ENCODE results near the gene SEC24A.

DNA sequence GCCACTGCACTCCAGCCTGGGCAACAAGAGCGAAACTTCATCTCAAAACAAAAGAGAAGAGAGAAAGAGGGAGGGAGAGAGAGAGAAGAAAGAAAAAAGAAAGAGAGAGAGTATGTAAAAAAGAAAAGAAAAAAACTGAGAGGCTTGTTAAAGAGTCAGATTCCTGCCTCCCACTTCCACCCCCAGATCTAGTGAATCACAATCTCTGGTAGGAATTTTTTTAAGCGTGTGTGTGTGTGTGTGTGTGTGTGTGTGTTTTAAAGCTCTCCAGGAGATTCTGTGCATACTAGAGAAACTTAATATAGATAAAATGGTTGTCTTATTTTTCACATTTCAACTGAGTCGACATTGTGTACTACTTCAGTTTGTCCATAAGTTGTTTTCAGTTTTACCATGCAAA lies 48.0 kb upstream of the SEC24A start:
- TF ChIP-seq, protein P1, sequence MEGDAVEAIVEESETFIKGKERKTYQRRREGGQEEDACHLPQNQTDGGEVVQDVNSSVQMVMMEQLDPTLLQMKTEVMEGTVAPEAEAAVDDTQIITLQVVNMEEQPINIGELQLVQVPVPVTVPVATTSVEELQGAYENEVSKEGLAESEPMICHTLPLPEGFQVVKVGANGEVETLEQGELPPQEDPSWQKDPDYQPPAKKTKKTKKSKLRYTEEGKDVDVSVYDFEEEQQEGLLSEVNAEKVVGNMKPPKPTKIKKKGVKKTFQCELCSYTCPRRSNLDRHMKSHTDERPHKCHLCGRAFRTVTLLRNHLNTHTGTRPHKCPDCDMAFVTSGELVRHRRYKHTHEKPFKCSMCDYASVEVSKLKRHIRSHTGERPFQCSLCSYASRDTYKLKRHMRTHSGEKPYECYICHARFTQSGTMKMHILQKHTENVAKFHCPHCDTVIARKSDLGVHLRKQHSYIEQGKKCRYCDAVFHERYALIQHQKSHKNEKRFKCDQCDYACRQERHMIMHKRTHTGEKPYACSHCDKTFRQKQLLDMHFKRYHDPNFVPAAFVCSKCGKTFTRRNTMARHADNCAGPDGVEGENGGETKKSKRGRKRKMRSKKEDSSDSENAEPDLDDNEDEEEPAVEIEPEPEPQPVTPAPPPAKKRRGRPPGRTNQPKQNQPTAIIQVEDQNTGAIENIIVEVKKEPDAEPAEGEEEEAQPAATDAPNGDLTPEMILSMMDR (IDR thresholded peaks at IDR 0.05; ENCODE audit: low read depth, low read length) = no peak
- TF ChIP-seq EZH2phosphoT487 (IDR thresholded peaks at IDR 0.05; ENCODE audit: low read depth) = no peak

Data from OCI-LY3 (cell line).